ENCODE results near the gene RPH3AL. TPM values are rescaled to one million over a fixed set of nuclear protein-coding genes. Genes with fewer than 3 reads are reported as not detected.
"Not testable (repeated sequence)": the region's sequence is repeated elsewhere in the genome, so short reads cannot be mapped to it uniquely, and the experiment has no call there.

RPH3AL gene
- total RNA-seq, 4 donors from 2014 or later = 9.9 to 44.7 (median 21.5) TPM

GRCh38 chr17:202501-202951 lies 150.1 kb downstream of the RPH3AL start:
- no peak overlapping the region for H3K4me3 ChIP-seq
- H3K27me3 ChIP-seq = no peaks in the 10 kb centered on the region
- DNase-seq = no peak
- TF ChIP-seq CTCF (IDR thresholded peaks at IDR 0.05) = no peak
- TF ChIP-seq POLR2A (IDR thresholded peaks at IDR 0.05) = no peak
- H3K9me3 ChIP-seq = no peaks in the 10 kb centered on the region
- H3K27ac ChIP-seq = no peak overlapping the region
- intact Hi-C loops (cut with DNase I; ENCODE audit: low total_unique reads) = no loop called here
- H3K4me1 ChIP-seq = no peaks in the 10 kb centered on the region
- H3K36me3 ChIP-seq = no peaks in the 10 kb centered on the region

GRCh38 chr17:201736-202135 lies 150.9 kb downstream of the RPH3AL start:
- H3K27me3 ChIP-seq; H3K4me3 ChIP-seq; intact Hi-C loops (cut with DNase I; ENCODE audit: low total_unique reads); H3K36me3 ChIP-seq; H3K4me1 ChIP-seq; H3K9me3 ChIP-seq; H3K27ac ChIP-seq; DNase-seq: not testable (repeated sequence)

- intact Hi-C loops (cut with DNase I; ENCODE audit: low total_unique reads); DNase-seq; H3K9me3 ChIP-seq; H3K36me3 ChIP-seq; H3K4me3 ChIP-seq; H3K4me1 ChIP-seq; H3K27me3 ChIP-seq: not testable (repeated sequence)
- H3K27ac ChIP-seq = peak overlapping the region in 1 of 2 donors; percentile 54
These were observed 151.3 kb downstream of the RPH3AL start for GRCh38 chr17:201257-201656.

GRCh38 chr17:200586-200985 lies 152.0 kb downstream of the RPH3AL start:
- Histone ChIP-seq H3K4me1 (no peaks in the 10 kb centered on the region), H3K9me3 (no peaks in the 10 kb centered on the region), H3K27ac (peak overlapping the region in 1 of 2 donors; percentile 54), H3K36me3 (no peaks in the 10 kb centered on the region), H3K27me3 (no peaks in the 10 kb centered on the region), H3K4me3 (no peak overlapping the region)
- TF ChIP-seq POLR2A (IDR thresholded peaks at IDR 0.05) = no peak
- no peak for TF ChIP-seq CTCF (IDR thresholded peaks at IDR 0.05)
- intact Hi-C loops (cut with DNase I; ENCODE audit: low total_unique reads) = no loop called here
- no peak for DNase-seq

- H3K27me3 ChIP-seq = no peaks in the 10 kb centered on the region
- no peaks in the 10 kb centered on the region for H3K9me3 ChIP-seq
- H3K4me1 ChIP-seq = no peaks in the 10 kb centered on the region
- peak in 1 of 2 donors; percentile 58 for DNase-seq
- no peak overlapping the region for H3K4me3 ChIP-seq
- intact Hi-C loops (cut with DNase I; ENCODE audit: low total_unique reads) = no loop called here
- H3K36me3 ChIP-seq = no peaks in the 10 kb centered on the region
- TF ChIP-seq CTCF (IDR thresholded peaks at IDR 0.05) (no peak), POLR2A (IDR thresholded peaks at IDR 0.05) (no peak)
- peak overlapping the region in 1 of 2 donors; percentile 54 for H3K27ac ChIP-seq
These were observed 152.6 kb downstream of the RPH3AL start for GRCh38 chr17:199806-200545.

- Histone ChIP-seq H3K27ac (peak overlapping the region; percentile 8 to 54), H3K9me3 (no peaks in the 10 kb centered on the region), H3K27me3 (no peaks in the 10 kb centered on the region), H3K4me1 (no peaks in the 10 kb centered on the region), H3K4me3 (no peak overlapping the region), H3K36me3 (no peaks in the 10 kb centered on the region)
- no peak for TF ChIP-seq POLR2A (IDR thresholded peaks at IDR 0.05)
- no peak for TF ChIP-seq CTCF (IDR thresholded peaks at IDR 0.05)
- no peak for DNase-seq
- intact Hi-C loops (cut with DNase I; ENCODE audit: low total_unique reads) = no loop called here
These were observed 153.4 kb downstream of the RPH3AL start for GRCh38 chr17:199191-199604.

GRCh38 chr17:198225-198624 lies 154.4 kb downstream of the RPH3AL start:
- H3K27ac ChIP-seq; H3K4me3 ChIP-seq; H3K9me3 ChIP-seq; H3K4me1 ChIP-seq; H3K36me3 ChIP-seq; intact Hi-C loops (cut with DNase I; ENCODE audit: low total_unique reads); DNase-seq; H3K27me3 ChIP-seq: not testable (repeated sequence)
